GM20000 (cell line): ENCODE data around the gene COL1A2.

Source experiments
- DNase-seq: peaks from one replicate; pipeline ENCODE4 v3.0.0; 2012; ENCODE audit warnings: low spot score
- TF ChIP-seq, protein P1 (sequence below): IDR thresholded peaks from 2 replicates; pipeline ENCODE4 v1.5.1; 2012; ENCODE audit warnings: mild to moderate bottlenecking, control low read depth; ENCODE audit errors: extremely low read depth, missing control alignments

The COL1A2 gene

DNA sequence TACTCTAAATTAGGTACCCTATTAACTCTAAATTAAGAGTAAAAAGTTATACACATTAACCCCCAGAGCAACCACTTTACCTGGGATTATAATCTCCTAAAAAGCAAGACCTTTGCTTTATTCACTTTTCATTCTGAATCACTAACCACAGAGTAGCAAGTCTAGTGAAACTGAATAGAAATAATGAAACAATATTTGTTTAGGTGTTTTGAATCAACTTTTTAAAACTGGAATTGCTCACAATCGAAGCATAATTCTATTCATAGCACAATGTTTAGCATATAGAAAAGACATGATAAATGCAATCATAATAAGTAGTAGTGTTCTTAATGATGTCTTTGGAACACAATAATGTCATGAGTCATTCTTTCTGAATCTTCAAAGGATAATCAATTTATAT lies 77.9 kb downstream of the COL1A2 start:
- TF ChIP-seq, protein P1, sequence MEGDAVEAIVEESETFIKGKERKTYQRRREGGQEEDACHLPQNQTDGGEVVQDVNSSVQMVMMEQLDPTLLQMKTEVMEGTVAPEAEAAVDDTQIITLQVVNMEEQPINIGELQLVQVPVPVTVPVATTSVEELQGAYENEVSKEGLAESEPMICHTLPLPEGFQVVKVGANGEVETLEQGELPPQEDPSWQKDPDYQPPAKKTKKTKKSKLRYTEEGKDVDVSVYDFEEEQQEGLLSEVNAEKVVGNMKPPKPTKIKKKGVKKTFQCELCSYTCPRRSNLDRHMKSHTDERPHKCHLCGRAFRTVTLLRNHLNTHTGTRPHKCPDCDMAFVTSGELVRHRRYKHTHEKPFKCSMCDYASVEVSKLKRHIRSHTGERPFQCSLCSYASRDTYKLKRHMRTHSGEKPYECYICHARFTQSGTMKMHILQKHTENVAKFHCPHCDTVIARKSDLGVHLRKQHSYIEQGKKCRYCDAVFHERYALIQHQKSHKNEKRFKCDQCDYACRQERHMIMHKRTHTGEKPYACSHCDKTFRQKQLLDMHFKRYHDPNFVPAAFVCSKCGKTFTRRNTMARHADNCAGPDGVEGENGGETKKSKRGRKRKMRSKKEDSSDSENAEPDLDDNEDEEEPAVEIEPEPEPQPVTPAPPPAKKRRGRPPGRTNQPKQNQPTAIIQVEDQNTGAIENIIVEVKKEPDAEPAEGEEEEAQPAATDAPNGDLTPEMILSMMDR, result no peak

DNA sequence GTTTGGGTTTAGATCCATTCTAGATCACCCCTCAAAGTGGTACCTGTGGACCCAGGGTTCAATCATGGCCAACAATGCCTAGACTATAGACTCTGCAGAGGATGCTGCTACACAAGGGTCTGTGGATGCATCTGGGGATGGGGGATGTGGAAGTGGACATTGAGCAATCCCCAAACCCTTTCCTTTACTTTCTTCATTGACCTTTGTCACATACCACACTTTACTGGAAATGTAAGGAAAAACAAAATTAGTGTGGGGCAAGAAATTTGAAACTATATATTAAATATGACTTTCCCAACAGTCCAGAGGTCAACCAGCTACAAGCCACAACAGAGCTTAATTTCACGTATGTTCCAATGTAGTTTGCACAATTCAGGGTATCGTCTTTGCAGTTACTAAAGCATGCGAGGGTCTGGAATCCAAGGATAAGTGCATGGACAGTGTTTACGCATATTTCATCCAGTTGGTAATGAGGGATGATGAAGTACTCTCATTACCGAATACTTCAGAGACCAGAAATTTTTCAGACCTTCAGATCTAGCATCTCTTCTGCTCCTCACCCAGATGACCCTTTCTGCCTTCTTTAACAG lies 81.7 kb downstream of the COL1A2 start:
- DNase-seq, result no peak
- TF ChIP-seq, protein P1, result no peak

More for the DNA sequence above, 77.9 kb downstream of the COL1A2 start:
- DNase-seq, result no peak

DNA sequence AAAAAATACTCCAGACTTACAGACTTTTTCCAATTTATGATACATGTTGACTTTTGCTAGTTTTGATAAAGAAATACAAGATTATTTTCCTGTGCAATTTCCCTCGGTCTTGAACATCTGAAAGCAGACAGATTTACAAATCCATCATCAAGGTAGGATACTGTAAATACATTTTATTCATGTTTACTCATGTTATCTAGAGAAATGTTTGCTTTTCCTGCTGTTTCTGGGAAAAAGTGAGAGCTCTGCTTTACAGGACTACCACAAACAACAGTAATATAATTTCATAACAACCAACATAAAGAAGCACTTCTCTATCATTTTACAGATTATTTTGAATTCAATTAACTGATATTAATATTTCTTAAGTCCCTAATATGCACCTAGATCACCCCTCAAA lies 83.2 kb downstream of the COL1A2 start:
- TF ChIP-seq, protein P1, result no peak
- no peak for DNase-seq

DNA sequence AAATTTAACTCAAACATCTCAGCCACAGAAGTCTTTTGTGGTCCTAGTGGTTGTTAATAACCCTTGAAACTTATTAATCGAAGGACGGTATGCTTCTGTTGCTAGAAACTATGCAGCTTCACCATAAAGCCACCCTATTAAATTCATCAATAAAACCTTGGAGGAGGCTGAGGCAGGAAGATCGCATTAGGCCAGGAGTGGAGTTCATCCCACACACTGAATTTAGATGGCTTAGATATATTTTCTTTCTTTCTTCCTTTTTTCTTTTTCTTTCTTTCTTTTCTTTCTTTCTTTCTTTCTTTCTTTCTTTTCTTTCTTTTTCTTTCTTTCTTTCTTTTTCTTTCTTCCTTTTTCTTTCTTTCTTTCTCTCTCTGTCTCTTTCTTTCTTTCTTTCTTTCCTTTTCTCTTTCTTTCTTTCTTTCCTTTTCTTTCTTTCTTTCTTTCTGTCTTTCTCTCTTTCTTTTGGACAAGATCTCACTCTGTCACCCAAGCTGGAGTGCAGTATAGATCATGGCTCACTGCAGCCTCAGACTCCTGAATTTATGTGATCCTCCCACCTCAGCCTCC lies 84.0 kb downstream of the COL1A2 start:
- no peak for DNase-seq
- TF ChIP-seq, protein P1, result no peak
